IMR-90 (cell line): Measurements from ENCODE around the gene MTR. TPM values are rescaled to one million over a fixed set of nuclear protein-coding genes. Genes with fewer than 3 reads are reported as not detected.

ENCODE experiments used
- ATAC-seq: fragments of 200-7000 bp; cut with Tn5 transposase; 2 replicates; pipeline ENCODE4 v1.9.1; 2020; ENCODE audit warnings: low read depth, mild to moderate bottlenecking, moderate library complexity
- BruUV-seq: library from RNA; stranded (reverse); fragments of 400-500 nt; replicated peaks from 2 replicates; lab custom pipeline; 2021; lab: Mats Ljungman, UMichigan
- CTCF ChIA-PET: fragments of 300-600 bp; formaldehyde crosslinking; extraction: SDS; loops from one replicate; lab custom pipeline; 2021; ENCODE audit warnings: antibody characterized with exemption; lab: Yijun Ruan, JAX
- POLR2A ChIA-PET: fragments of 300-600 bp; sonication (Branson Sonifier 250); formaldehyde crosslinking; loops from one replicate; lab custom pipeline; 2022; ENCODE audit warnings: antibody characterized with exemption; ENCODE audit not compliant: unreplicated experiment; lab: Charles Lee
- DNase-seq: peaks from one replicate; pipeline ENCODE4 v3.0.0; 2013
- H2AFZ ChIP-seq: replicated peaks from 2 replicates; pipeline ENCODE3; 2013; ENCODE audit warnings: low read length, mild to moderate bottlenecking; ENCODE audit not compliant: poor library complexity
- H2AK5ac ChIP-seq: 2 replicates; pipeline ENCODE4 v1.6.1; 2013; ENCODE audit warnings: low read depth, low read length, inconsistent platforms
- H2AK9ac ChIP-seq: replicated peaks from 2 replicates; pipeline ENCODE3; 2013; ENCODE audit warnings: mild to moderate bottlenecking, low read depth, low read length, moderate library complexity; ENCODE audit not compliant: poor library complexity
- H2BK120ac ChIP-seq: 2 replicates; pipeline ENCODE4 v1.6.1; 2013; ENCODE audit warnings: low read depth, low read length, inconsistent platforms
- H2BK15ac ChIP-seq: 3 replicates; pipeline ENCODE4 v1.6.1; 2013; ENCODE audit warnings: low read depth, low read length, inconsistent platforms
- H2BK20ac ChIP-seq: 2 replicates; pipeline ENCODE4 v1.6.1; 2013; ENCODE audit warnings: low read depth, mild to moderate bottlenecking, inconsistent platforms, low read length, moderate library complexity
- H2BK5ac ChIP-seq: 2 replicates; pipeline ENCODE4 v1.6.1; 2013; ENCODE audit warnings: mild to moderate bottlenecking, low read depth, low read length, inconsistent platforms; ENCODE audit not compliant: poor library complexity, severe bottlenecking
- H3K14ac ChIP-seq: replicated peaks from 2 replicates; pipeline ENCODE4 v1.6.1; 2013; ENCODE audit warnings: low read depth, low read length, inconsistent platforms
- H3K18ac ChIP-seq: 2 replicates; pipeline ENCODE4 v1.6.1; 2013; ENCODE audit warnings: low read depth, low read length, control low read depth
- H3K23ac ChIP-seq: 2 replicates; pipeline ENCODE4 v1.6.1; 2013; ENCODE audit warnings: low read depth, low read length, inconsistent platforms
- H3K27ac ChIP-seq: 2 replicates; pipeline ENCODE4 v1.5.1; 2013; ENCODE audit warnings: mild to moderate bottlenecking, control low read depth, low read length; ENCODE audit not compliant: insufficient read depth
- H3K27me3 ChIP-seq: 2 replicates; pipeline ENCODE4 v1.6.1; 2013; ENCODE audit warnings: low read length; ENCODE audit not compliant: control insufficient read depth, insufficient read depth
- H3K36me3 ChIP-seq: 2 replicates; pipeline ENCODE4 v1.6.1; 2013; ENCODE audit warnings: low read length, mixed read lengths; ENCODE audit not compliant: control insufficient read depth, insufficient read depth
- H3K4ac ChIP-seq: 2 replicates; pipeline ENCODE4 v1.6.1; 2013; ENCODE audit warnings: low read depth, low read length, inconsistent platforms
- H3K4me1 ChIP-seq: 2 replicates; pipeline ENCODE4 v1.6.1; 2013; ENCODE audit warnings: low read length, mixed read lengths; ENCODE audit not compliant: control insufficient read depth, insufficient read depth
- H3K4me2 ChIP-seq: 2 replicates; pipeline ENCODE4 v1.6.1; 2013; ENCODE audit warnings: low read depth, mild to moderate bottlenecking, control low read depth, low read length, moderate library complexity
- H3K4me3 ChIP-seq: 2 replicates; pipeline ENCODE4 v1.5.1; 2013; ENCODE audit warnings: low read depth, mild to moderate bottlenecking, control low read depth, low read length, moderate library complexity; ENCODE audit not compliant: insufficient read depth
- H3K56ac ChIP-seq: 2 replicates; pipeline ENCODE4 v1.6.1; 2013; ENCODE audit warnings: low read length, inconsistent platforms; ENCODE audit not compliant: insufficient read depth; ENCODE audit errors: extremely low read depth
- H3K79me1 ChIP-seq, 2 experiments: 2 replicates each; pipeline ENCODE4 v1.6.1; 2013; ENCODE audit warnings: low read length in 2 of 2, inconsistent platforms in 1 of 2, low read depth in 1 of 2
- H3K9ac ChIP-seq: 2 replicates; pipeline ENCODE4 v1.6.1; 2013; ENCODE audit warnings: low read depth, low read length, control low read depth
- H3K9me1 ChIP-seq: 2 replicates; pipeline ENCODE4 v1.6.1; 2013; ENCODE audit warnings: low read length, inconsistent platforms; ENCODE audit not compliant: insufficient read depth
- H3K9me3 ChIP-seq: 2 replicates; pipeline ENCODE4 v1.6.1; 2013; ENCODE audit warnings: low read length; ENCODE audit not compliant: control insufficient read depth, insufficient read depth
- H4K20me1 ChIP-seq: 2 replicates; pipeline ENCODE4 v1.6.1; 2013; ENCODE audit warnings: low read length, inconsistent platforms; ENCODE audit not compliant: insufficient read depth
- H4K5ac ChIP-seq: 2 replicates; pipeline ENCODE4 v1.6.1; 2013; ENCODE audit warnings: mild to moderate bottlenecking, low read depth, low read length, control low read depth
- H4K8ac ChIP-seq, 2 experiments: 2 replicates each; pipeline ENCODE4 v1.6.1; 2013; ENCODE audit warnings: low read depth in 2 of 2, low read length in 2 of 2, control low read depth in 1 of 2, inconsistent platforms in 1 of 2
- H4K91ac ChIP-seq: 2 replicates; pipeline ENCODE4 v1.6.1; 2013; ENCODE audit warnings: low read depth, low read length, inconsistent platforms; ENCODE audit not compliant: insufficient read depth
- BHLHE40 ChIP-seq: fragments of 150-350 bp; IDR thresholded peaks from 2 replicates; pipeline ENCODE4 v1.6.1; 2016; ENCODE audit warnings: mild to moderate bottlenecking, low read depth, low read length
- CEBPB ChIP-seq: IDR thresholded peaks from 2 replicates; pipeline ENCODE4 v1.6.1; 2012; ENCODE audit warnings: low read depth, low read length, improper control_type of control experiment
- CHD1 ChIP-seq: IDR thresholded peaks from 2 replicates; pipeline ENCODE4 v1.6.1; 2012; ENCODE audit warnings: low read depth, low read length, improper control_type of control experiment
- ELK1 ChIP-seq: fragments of 150-350 bp; IDR thresholded peaks from 2 replicates; pipeline ENCODE4 v1.6.1; 2016; ENCODE audit warnings: low read depth, mild to moderate bottlenecking, low read length, moderate library complexity, borderline replicate concordance
- FOS ChIP-seq: fragments of 150-350 bp; IDR thresholded peaks from 2 replicates; pipeline ENCODE4 v1.6.1; 2016; ENCODE audit warnings: low read depth, low read length
- MAFK ChIP-seq: IDR thresholded peaks from 2 replicates; pipeline ENCODE4 v1.6.1; 2012; ENCODE audit warnings: low read depth, low read length, improper control_type of control experiment
- MAZ ChIP-seq: IDR thresholded peaks from 2 replicates; pipeline ENCODE4 v1.6.1; 2012; ENCODE audit warnings: low read depth, mild to moderate bottlenecking, low read length, improper control_type of control experiment, moderate library complexity, borderline replicate concordance
- MXI1 ChIP-seq: IDR thresholded peaks from 2 replicates; pipeline ENCODE4 v1.6.1; 2012; ENCODE audit warnings: low read depth, mild to moderate bottlenecking, low read length, moderate library complexity, borderline replicate concordance
- NFE2L2 ChIP-seq: fragments of 150-350 bp; IDR thresholded peaks from 2 replicates; pipeline ENCODE4 v1.6.1; 2016; ENCODE audit warnings: low read depth, mild to moderate bottlenecking, low read length
- POLR2A ChIP-seq: IDR thresholded peaks from 2 replicates; pipeline ENCODE4 v1.6.1; 2012; ENCODE audit warnings: mild to moderate bottlenecking, low read depth, low read length
- RAD21 ChIP-seq: IDR thresholded peaks from 2 replicates; pipeline ENCODE4 v1.6.1; 2012; ENCODE audit warnings: low read length, improper control_type of control experiment
- SMC3 ChIP-seq: fragments of 150-350 bp; IDR thresholded peaks from 2 replicates; pipeline ENCODE4 v1.6.1; 2016; ENCODE audit warnings: low read depth, mild to moderate bottlenecking, antibody characterized with exemption, low read length, moderate library complexity
- USF2 ChIP-seq: fragments of 150-350 bp; IDR thresholded peaks from 2 replicates; pipeline ENCODE4 v1.6.1; 2017; ENCODE audit warnings: mild to moderate bottlenecking, antibody characterized with exemption, low read length, low read depth
- WGBS, 2 experiments: methylation state at CpG; one replicate each; pipeline versions ENCODE4 v1.1.5 to v1.1.7; 2013; ENCODE audit warnings: missing lambda C conversion rate in 2 of 2; ENCODE audit not compliant: insufficient read length in 1 of 2; ENCODE audit errors: extremely low coverage in 2 of 2; 5-methylcytosine and 5-hydroxymethylcytosine counted together
- dilution Hi-C: fragments of 300-500 bp; cut with HindIII; formaldehyde crosslinking; loops from one replicate; pipeline ENCODE4 v1.14.3; 2018; ENCODE audit warnings: low sequenced_read_pairs; ENCODE audit not compliant: unreplicated experiment
- in situ Hi-C: fragments of 300-500 bp; cut with MboI; formaldehyde crosslinking; loops from 3 replicates; pipeline ENCODE4 v1.14.3; 2019; ENCODE audit warnings: low sequenced_read_pairs, inconsistent platforms, mixed read lengths
- intact Hi-C: fragments of 100-400 bp; cut with micrococcal nuclease; formaldehyde crosslinking; loops from 2 replicates; pipeline ENCODE4 v1.10.0; 2022
- polyA plus RNA-seq, 3 experiments: library from polyadenylated mRNA; depleted of rRNA; stranded (reverse); fragments of >200 nt; gene quantifications; 2 replicates each; pipeline ENCODE4 v1.2.3, GENCODE V29; 2012; ENCODE audit warnings: low replicate concordance in 1 of 3
- total RNA-seq: library from RNA; depleted of rRNA; stranded (reverse); fragments of >200 nt; gene quantifications from 2 replicates; pipeline ENCODE4 v1.2.3, GENCODE V29; 2012
- TF ChIP-seq, protein P1 (sequence below): conservative IDR thresholded peaks from 2 replicates; pipeline ENCODE4 v1.5.1; 2012; ENCODE audit warnings: mild to moderate bottlenecking, low read depth, low read length, improper control_type of control experiment

The MTR gene
- total and polyA plus RNA-seq, 2 of the 4 experiments (the other 2 are of a cell fraction): 7.7 to 31.0 TPM

DNA sequence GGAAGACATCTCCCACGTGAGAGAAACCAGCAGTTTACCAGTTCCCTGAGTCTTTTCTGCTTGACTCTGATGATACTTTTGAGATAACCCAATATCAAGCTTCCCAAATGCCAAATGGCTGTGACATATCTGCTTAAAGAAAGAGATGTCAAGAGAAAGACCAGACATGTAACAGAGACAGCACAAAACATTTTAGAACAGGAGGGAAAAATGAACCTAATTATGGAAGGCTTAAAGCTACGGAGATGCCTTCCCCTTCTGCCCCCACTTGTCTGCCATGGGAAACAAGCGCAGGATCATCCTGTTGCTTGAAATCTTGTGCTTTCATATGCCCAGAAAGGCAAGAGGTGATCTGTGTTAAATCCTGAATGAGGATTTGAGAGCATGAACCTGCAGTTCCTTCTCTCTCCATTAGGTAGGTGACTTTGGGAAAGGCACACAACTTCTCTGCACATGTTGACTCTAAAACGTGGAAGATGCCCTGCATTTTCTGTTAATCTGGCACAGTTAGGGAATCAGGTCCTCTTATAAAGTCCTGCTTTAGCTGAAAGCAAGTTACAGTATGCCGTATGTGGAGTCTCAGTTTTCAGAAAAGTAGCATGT is 46.7 kb upstream of the MTR start:
- Histone ChIP-seq H3K79me1 (no peaks in the 10 kb centered on the region), H3K9me1 (no peaks in the 10 kb centered on the region), H3K27me3 (no peaks in the 10 kb centered on the region), H3K4me3 (no peak overlapping the region), H4K91ac (no peak overlapping the region), H3K14ac (no peak overlapping the region), H3K4ac (no peak overlapping the region), H4K20me1 (no peaks in the 10 kb centered on the region), H3K23ac (no peak overlapping the region), H3K9ac (no peak overlapping the region), H2BK15ac (no peak overlapping the region), H2BK5ac (no peak overlapping the region), H4K8ac (no peak overlapping the region), H3K36me3 (no peaks in the 10 kb centered on the region), H4K5ac (no peak overlapping the region), H3K4me2 (no peak overlapping the region), H2BK120ac (no peak overlapping the region), H2AK9ac (no peak overlapping the region), H3K27ac (no peak overlapping the region), H3K56ac (no peak overlapping the region), H3K4me1 (no peaks in the 10 kb centered on the region), H3K9me3 (no peaks in the 10 kb centered on the region), H2AK5ac (no peak overlapping the region), H2AFZ (no peak overlapping the region), H3K18ac (no peak overlapping the region), H2BK20ac (no peak overlapping the region)
- DNase-seq: no peak
- dilution Hi-C loops: no loop called here
- ChIA-PET POLR2A (no interaction called here), CTCF (interaction anchor here (0.6 to 1.1 kb wide), 3 partner anchors 10 to 171 kb away, joined by 3 read pairs; no protein-coding TSS in a partner anchor)
- no peak for TF ChIP-seq MXI1
- no peak for TF ChIP-seq RAD21
- TF ChIP-seq, protein P1, sequence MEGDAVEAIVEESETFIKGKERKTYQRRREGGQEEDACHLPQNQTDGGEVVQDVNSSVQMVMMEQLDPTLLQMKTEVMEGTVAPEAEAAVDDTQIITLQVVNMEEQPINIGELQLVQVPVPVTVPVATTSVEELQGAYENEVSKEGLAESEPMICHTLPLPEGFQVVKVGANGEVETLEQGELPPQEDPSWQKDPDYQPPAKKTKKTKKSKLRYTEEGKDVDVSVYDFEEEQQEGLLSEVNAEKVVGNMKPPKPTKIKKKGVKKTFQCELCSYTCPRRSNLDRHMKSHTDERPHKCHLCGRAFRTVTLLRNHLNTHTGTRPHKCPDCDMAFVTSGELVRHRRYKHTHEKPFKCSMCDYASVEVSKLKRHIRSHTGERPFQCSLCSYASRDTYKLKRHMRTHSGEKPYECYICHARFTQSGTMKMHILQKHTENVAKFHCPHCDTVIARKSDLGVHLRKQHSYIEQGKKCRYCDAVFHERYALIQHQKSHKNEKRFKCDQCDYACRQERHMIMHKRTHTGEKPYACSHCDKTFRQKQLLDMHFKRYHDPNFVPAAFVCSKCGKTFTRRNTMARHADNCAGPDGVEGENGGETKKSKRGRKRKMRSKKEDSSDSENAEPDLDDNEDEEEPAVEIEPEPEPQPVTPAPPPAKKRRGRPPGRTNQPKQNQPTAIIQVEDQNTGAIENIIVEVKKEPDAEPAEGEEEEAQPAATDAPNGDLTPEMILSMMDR: no peak
- no peak for TF ChIP-seq NFE2L2
- no peak for TF ChIP-seq SMC3
- no peak for TF ChIP-seq MAZ
- TF ChIP-seq CEBPB: no peak
- TF ChIP-seq MAFK: no peak
- no peak for TF ChIP-seq USF2
- TF ChIP-seq BHLHE40: no peak
- TF ChIP-seq CHD1: no peak
- no peak for TF ChIP-seq POLR2A
- TF ChIP-seq FOS: no peak
- TF ChIP-seq ELK1: no peak
- ATAC-seq: no peak
- no TSS peak for BruUV-seq
- in situ Hi-C loops: no loop called here
- intact Hi-C loops: no loop called here
- 44% methylated on average over 2 of the region's 5 CpGs; no CpG with 5 or more reads in 1 of the 2 experiments for WGBS, 2 experiments
